HG03558 (cell line): ENCODE results near the gene KRTAP4-4.
"Not testable (repeated sequence)": the region's sequence is repeated elsewhere in the genome, so short reads cannot be mapped to it uniquely, and the experiment has no call there.

Experiments
- ATAC-seq: cut with Tn5 transposase; IDR thresholded peaks from one replicate; pipeline ENCODE4 v1.9.1; 2021; ENCODE audit warnings: moderate number of reproducible peaks; ENCODE audit not compliant: unreplicated experiment; ENCODE audit errors: extremely low read depth

KRTAP4-4 gene

DNA sequence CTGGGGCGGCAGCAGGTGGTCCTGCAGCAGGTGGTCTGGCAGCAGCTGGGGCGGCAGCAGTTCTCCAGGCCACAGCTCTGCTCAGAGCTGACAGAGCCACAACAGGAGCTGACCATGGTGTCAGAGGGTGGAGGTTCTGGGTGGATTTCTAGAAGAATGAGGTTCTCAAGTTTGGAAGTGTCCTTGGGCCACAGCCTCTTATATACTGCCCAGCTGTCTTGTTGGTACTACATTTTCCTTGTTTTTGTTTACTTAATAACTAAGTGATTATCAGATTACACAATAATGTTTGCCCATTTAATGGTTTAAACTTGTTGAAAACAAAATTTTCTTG is 10.9 kb downstream of the KRTAP4-4 start, which contains the start of gene KRTAP4-5:
TSS of gene KRTAP4-5 (minus strand) at position 174 of the 334 bp plus-strand sequence. CDS start at position 116, 58 bp downstream.
- no peak for ATAC-seq

DNA sequence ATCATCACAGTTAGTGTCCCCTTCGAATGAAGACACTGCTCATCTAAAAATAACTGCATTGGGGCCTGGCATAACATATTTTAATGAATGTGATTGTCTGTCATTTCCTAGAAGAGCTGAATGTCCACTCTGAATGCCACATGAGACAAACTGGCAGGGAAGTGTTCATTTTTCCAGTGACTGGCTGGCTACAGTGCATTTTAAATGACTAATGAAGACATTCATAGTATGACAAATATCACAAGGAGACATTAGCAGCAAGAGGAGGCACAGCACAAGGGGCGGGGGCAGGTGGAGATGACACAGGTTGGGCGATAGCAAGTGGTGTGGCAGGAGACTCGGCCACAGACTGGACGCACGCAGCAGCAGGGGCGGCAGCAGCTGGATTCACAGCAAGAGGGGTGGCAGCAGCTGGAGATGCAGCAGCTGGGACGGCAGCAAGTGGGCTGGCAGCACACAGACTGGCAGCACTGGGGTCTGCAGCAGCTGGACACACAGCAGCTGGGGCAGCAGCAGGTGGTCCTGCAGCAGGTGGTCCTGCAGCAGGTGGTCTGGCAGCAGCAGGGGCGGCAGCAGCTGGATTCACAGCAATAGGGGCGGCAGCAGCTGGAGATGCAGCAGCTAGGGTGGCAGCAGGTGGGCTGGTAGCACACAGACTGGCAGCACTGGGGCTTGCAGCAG is 11.4 kb downstream of the KRTAP4-4 start:
- ATAC-seq = not testable (repeated sequence)

DNA sequence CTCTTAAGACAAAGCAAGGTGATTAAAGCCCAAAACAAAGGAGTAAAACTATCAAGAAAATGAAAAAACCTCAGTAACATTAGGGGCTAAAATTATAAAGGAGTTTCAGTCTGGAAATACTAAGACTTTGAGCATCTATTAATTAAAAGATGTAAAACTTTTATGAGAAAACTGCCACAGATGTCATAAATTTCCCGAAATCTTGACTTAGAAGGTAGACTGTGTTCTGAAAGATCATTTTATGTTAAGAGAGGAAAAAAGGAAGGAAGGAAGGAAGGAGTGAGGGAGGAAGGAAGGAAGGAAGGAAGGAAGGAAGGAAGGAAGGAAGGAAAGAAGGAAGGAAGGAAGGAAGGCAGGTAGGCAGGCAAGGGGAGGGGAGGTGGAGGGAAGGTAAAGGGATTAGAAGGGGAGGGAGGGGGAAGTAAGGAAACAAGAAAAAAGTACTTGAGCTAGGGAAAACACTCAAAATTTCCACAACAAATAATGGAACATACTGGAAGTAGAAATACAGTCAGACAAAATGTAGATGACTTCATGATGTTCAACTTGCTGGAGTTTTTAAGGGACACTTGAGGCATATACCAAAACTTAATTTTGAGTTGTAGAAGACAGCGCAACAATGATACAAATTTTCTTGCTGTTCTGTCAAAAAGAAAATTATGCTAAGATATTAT is 12.9 kb downstream of the KRTAP4-4 start:
- no peak for ATAC-seq

DNA sequence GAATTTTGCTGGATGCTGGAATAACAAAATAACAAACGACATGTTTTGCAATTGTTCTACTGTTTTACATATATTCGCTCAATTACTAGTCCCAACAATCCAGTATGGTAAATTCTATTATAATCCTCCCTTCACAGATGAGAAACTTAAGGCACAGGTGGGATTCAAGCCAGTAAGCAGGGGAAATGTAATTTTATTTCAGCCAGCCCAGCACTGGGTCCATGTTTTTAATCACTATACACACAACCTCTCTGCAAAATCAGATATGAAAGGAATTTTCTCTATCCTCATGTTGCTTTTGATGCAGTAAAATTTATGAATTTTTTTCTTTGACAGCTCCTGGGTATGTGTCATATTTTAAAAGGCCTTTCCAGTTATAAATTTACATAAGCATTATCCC is 15.3 kb downstream of the KRTAP4-4 start:
- ATAC-seq = no peak

DNA sequence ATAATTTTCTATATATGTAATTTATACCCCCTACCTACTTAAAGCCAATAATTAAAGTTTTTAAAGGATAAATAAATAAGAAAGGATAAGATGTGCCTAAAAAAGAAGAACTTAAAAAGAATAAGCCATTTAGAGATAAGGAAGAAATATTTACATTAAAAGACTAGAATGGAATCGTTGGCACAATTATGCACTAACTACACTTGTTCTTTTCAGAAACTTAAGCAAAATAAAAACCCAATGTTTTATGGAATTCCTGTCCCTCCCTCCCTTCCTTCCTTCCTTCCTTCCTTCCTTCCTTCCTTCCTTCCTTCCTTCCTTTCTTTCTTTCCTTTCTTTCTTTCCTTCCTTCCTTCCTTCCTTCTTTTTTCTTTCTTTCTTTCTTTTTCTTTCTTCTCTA is 15.7 kb downstream of the KRTAP4-4 start:
- no peak for ATAC-seq

DNA sequence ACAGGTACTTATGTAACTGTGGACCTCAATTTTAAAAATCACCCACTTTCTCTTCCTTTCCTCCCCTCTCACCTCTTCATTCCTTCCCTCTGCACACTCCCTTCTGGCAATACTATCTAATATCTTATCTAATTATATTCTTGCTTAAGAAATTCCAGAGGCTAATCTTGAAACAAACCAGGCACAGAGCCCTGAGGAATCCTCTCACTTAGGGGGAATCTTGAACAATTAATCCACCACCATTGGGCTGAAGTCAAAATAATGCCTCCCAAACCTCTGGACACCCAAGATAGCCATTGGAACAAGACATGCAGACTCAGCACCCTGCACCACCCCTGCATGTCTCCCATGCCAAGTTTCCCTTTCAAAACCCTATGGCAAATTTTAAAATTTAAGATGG is 19.2 kb downstream of the KRTAP4-4 start:
- no peak for ATAC-seq

DNA sequence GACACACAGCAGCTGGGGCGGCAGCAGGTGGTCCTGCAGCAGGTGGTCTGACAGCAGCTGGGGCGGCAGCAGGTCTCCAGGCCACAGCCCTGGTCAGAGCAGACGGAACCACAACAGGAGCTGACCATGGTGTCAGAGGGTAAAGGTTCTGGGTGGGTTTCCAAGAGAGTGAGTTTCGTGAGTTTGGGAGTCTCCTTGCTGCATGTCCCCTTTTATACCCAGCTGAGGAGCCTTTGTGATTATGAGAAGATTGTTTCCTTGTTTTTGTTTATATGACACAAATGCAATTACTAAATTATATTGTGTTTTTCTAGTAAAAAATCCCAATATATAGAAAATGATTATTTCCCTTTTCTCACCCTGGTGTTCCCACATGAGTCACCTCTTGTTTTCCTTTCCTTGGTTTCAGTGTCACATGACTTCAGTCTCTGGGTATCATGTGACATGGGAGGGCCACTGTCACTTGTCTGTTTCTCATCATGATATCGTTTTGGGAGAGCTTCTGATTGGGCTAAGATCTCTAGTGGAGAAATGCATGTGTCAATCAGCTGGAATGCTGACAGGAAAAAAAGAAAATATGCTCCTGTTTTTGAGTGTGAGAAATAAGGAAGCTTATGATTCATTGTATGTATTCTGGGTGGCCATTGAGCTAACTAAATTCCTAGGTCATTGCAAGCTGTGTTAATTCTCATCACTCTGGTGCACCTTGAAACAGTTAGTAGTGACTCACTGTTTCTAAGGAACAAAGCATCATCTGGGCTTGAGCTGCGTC is 20.0 kb downstream of the KRTAP4-4 start, which contains the start of gene KRTAP4-6:
TSS of gene KRTAP4-6 (minus strand) at position 185 of the 772 bp plus-strand sequence. CDS start at position 128, 57 bp downstream.
- ATAC-seq = no peak

DNA sequence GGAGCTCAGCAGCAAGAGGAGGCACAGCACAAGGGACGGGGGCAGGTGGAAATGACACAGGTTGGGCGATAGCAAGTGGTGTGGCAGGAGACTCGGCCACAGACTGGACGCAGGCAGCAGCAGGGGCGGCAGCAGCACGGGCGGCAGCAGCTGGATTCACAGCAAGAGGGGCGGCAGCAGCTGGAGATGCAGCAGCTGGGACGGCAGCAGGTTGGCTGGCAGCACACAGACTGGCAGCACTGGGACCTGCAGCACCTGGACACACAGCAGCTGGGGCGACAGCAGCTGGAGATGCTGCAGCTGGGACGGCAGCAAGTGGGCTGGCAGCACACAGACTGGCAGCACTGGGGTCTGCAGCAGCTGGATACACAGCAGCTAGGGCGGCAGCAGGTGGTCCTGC is 20.7 kb downstream of the KRTAP4-4 start:
- ATAC-seq = not testable (repeated sequence)

DNA sequence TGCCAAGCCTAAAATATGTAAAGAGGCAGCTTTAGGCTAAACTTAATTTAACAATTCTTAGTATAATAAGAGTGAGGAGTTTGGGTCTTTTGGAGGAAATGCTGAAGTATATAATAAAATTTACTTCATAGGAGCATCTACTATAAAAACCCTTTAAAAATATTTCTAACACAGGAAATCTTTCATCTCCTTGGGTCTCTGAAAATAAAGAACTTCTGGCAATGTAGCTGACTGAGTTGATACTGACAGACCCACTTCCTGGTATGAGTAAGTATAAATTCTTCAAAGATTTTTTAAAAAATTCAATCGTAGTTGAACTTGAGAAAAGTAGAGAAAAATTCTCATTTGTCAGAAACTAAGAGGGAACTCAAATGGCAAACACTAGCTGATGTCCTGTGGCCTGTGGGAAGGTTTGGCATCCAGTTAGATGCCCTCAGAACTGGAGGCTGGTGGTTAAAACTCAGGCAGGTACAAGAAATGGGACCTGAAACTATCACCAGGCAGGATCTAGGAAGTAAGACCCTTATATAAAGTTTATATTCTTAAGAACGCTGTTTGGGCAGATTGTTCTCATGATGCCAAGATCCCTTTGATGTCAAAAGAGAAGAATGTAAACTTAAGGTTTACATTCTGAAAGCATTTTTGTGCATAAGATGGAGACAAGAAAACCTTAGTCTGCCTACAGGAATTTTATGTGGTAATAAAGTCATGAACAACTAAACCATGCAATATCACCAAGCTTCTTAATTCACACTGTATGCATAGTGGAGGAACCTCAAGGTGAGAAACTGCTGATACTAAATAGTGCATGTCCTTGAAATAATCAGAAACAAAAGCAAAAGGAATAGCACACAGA is 26.4 kb downstream of the KRTAP4-4 start:
- no peak for ATAC-seq

DNA sequence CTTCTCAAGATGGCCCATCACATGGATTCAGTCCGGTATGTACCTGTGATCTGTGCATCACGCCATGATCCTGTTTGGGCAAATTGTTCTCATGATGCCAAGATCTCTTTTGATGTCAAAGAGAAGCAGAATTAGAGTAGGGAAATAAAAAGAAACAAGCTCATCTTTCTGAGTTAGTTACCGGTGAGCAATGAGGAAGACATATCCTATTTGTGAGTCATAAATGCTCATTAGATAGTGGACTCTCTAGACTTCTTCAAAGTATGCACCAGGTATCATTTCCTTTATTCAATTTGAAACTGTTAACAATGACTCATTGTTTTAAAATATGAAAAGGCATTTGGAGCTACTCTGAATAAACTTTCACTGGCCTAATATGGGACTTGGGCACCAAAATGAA is 28.6 kb downstream of the KRTAP4-4 start:
- no peak for ATAC-seq

DNA sequence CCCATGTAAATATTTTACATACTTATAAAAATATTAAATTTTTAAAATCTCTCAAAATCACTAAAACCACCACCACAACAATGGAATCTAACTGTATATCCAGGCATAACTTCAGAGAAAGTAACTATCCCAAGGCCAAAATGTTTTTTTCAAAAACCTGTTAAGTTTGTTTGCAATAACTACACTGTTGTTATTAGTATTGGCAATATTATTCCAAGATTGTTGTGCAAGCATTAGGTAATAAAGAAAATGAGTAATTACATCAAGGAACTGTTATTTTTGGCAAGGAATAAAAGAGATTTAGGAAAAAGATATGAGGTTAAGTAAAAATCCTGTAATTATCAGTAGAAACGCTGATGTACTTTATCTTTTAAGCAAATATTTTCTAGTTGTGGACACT is 33.2 kb downstream of the KRTAP4-4 start:
- no peak for ATAC-seq

DNA sequence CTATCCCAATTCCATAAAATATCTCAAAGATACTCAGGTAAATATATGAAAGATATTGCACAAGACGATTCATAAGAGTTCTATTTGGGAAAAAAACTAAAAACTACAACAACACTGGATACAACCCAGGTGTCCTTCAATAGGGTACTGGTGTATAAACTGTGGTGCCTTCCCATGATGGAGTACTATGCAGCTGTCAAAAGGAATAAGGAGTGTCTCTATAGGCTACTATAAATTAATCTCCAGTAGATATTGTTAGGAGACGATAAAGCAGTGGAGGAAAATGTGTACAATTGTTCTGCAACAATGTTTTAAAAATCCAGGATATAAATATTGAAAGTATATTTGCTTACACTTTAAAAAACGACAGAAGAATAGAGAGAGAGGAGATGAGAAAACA is 34.1 kb downstream of the KRTAP4-4 start:
- no peak for ATAC-seq

DNA sequence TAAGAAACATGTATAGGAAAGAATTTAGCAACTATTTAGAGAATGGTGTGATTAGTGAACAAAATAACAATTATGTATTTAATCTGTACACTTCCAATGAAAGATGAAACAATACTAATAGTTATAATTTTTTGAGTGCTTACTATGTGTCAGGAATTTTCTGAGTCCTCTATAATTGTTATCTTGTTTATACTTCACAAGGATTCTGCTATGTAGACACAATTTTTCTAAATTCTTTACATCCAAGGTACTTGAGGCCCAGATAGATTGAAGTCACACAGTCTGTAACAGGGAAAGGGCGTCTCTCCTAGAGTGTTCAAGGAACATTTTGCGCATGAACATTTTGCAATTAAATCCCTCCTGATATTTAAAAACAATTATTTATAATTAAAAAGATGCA is 35.5 kb downstream of the KRTAP4-4 start:
- no peak for ATAC-seq

DNA sequence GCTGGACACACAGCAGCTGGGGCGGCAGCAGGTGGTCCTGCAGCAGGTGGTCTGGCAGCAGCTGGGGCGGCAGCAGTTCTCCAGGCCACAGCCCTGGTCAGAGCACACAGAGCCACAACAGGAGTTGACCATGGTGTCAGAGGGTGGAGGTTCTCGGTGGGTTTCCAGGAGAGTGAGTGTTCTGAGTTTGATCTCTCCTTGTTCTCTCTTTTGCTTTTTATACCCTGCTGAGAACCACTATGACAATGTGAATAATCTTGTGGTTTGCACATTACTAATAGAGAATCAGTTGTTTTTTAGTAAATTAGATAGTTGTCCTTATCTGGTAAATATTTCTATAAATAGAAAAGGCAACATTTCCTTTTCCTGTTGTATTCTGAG is 36.6 kb downstream of the KRTAP4-4 start, which contains the start of gene KRTAP4-12:
TSS of gene KRTAP4-12 (minus strand) at position 192 of the 381 bp plus-strand sequence. CDS start at position 132, 60 bp downstream.
- not testable (repeated sequence) for ATAC-seq

DNA sequence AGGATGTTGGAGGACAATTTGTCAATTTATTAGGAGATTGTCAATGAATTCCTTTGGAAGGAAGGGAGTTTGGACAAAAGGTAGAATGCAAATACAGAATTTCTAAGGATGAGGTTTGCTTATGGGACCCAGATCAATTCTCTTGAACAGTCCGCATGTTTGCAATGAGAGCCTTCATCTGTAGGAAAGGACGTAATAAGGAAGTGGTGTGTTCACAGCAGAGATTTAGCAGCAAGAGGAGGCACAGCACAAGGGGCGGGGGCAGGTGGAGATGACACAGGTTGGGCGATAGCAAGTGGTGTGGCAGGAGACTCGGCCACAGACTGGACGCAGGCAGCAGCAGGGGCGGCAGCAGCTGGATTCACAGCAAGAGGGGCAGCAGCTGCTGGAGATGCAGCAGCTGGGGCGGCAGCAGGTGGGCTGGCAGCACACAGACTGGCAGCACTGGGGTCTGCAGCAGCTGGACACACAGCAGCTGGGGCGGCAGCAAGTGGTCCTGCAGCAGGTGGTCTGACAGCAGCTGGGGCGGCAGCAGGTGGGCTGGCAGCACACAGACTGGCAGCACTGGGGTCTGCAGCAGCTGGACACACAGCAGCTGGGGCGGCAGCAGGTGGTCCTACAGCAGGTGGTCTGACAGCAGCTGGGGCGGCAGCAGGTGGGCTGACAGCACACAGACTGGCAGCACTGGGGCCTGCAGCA is 37.1 kb downstream of the KRTAP4-4 start:
- ATAC-seq = not testable (repeated sequence)

DNA sequence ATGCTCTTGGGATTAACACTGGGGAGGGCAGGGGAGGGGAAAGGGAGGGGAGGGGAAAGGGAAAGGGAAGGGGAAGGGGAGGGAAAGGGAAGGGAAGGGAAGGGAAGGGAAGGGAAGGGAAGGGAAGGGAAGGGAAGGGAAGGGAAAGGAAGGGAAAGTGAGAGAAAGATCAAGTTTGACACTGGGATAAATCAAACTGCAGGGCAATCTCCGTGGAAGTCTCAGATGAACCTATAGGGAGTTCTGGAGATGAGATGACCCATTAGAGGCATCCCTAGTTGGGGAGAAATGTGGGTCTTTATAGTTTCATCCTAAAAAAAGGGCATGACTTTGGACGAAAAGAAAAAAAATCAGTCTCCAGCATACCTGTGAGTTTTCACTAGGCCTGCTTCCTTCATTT is 38.8 kb downstream of the KRTAP4-4 start:
- no peak for ATAC-seq

DNA sequence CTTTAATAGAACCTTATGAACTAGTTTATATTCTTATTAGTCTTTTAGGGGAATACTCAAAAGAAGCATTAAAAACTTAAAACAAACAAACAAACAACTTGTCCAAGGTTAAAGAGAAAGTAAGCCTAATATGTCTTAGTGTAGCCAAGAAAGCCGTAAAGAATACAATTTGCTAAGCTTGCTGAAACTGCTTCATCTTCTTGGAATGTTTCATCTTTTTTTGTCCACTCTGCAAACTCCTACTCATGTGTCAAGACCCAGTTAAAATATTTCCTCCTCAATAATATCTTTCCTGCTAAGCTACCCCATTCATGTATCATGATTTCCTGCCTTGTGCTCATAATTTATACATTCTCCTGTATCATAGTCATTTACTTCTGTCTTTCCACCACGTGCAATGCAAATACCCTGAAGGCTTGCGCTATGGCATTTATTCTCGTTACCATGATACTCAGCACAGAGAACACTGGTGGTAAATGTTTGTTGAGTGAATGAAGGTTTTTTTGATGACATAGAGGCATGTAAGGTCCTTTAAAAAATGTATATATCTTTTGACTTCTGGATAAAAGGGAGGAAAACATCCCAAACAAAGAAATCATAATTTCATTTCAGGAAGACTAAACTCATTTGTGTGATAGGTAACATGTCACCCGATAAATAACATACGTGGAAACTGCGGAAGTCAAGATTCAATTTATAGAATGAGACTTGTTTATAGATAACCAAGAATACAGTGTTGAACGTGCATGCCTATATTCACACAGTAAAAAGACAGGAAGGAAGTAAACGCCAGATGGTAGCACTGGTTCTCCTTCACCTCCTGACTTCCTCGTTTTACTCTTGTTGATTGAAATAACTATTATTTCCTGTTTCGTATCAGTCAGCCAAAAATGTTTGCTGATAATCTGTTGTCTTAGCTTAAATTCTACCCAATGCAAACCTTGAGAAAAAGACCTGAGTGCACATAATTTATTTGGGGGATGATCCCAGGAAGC is 40.6 kb downstream of the KRTAP4-4 start:
- not testable (repeated sequence) for ATAC-seq

DNA sequence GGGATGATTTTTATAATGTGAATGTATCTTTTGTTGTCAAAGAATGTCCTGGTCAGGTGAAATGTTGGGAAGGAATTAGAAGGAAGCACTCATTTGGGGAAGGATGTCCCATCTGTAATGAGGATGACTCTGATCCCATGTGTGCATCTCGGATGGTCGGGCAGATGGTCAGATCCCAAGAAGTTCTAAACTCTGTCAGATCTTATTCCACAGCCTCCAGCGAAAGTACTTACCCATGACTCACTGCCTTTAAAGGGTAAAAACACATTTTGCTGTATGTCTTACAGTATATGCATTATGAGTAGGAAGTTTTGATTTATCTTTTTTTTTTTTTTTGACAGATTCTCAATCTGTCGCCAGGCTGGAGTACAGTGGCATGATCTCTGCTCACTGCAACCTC is 41.8 kb downstream of the KRTAP4-4 start:
- no peak for ATAC-seq
